ENCODE results near the gene BCL7A.

- TF ChIP-seq CTCF (conservative IDR thresholded peaks at IDR 0.05 in 1 of 2, IDR thresholded peaks at IDR 0.05 in 1 of 2; ENCODE audit: extremely low read depth in 1 of 2, insufficient read depth in 1 of 2, low read depth in 1 of 2, low read length in 2 of 2) (no peak), EZH2 (IDR thresholded peaks at IDR 0.05; ENCODE audit: borderline replicate concordance, low read length) (no peak)
These were observed 67.4 kb downstream of the BCL7A start for GRCh38 chr12:122089077-122089476.

Data from mammary epithelial cell (primary cell).